ENCODE data around the gene DNAAF9. TPM values are rescaled to one million over a fixed set of nuclear protein-coding genes. Genes with fewer than 3 reads are reported as not detected.

DNAAF9 gene
- total and polyA plus RNA-seq, 2 donors (not counting 1 experiment from before 2014, with no cell fraction given), result 11.7 to 19.2 TPM

GRCh38 chr20:3358676-3359340 is 48.7 kb downstream of the DNAAF9 start:
- Histone ChIP-seq H4K20me1 (ENCODE audit: control insufficient read depth, extremely low read depth, insufficient read depth, low read length) (no peaks in the 10 kb centered on the region), H3K4me1 (ENCODE audit: control insufficient read depth, extremely low read depth, insufficient read depth, low read length) (no peaks in the 10 kb centered on the region)
- TF ChIP-seq EZH2 (IDR thresholded peaks at IDR 0.05; ENCODE audit: low read length, missing control alignments) (no peak), CTCF (conservative IDR thresholded peaks at IDR 0.05 in 1 of 2, IDR thresholded peaks at IDR 0.05 in 1 of 2; ENCODE audit: low read depth in 1 of 2, low read length in 2 of 2) (no peak)

More at GRCh38 chr20:3358676-3359340, 48.7 kb downstream of the DNAAF9 start:
- H3K36me3 ChIP-seq (ENCODE audit: control insufficient read depth, insufficient read depth, low read length), result no peaks in the 10 kb centered on the region
- no peak overlapping the region for H3K9ac ChIP-seq (ENCODE audit: insufficient read depth, low read length)
- no peaks in the 10 kb centered on the region for H3K9me3 ChIP-seq (ENCODE audit: control insufficient read depth, insufficient read depth, low read depth, low read length)
- H3K27ac ChIP-seq (ENCODE audit: insufficient read depth, low read length), result no peak overlapping the region
- H3K27me3 ChIP-seq (ENCODE audit: control insufficient read depth, insufficient read depth, low read length), result no peaks in the 10 kb centered on the region
- no peak overlapping the region for H3K4me3 ChIP-seq (replicated peaks in 1 of 4; ENCODE audit: control extremely low read depth in 1 of 4, insufficient read depth in 1 of 4, low read depth in 3 of 4, low read length in 4 of 4)
- H3K79me2 ChIP-seq (ENCODE audit: control insufficient read depth, insufficient read depth, low read length), result no peaks in the 10 kb centered on the region
- H3K4me2 ChIP-seq (ENCODE audit: extremely low read depth, insufficient read depth, low read length), result no peak overlapping the region
- no peak for DNase-seq (ENCODE audit: low read depth in 2 of 2)
- no peak overlapping the region for H2AFZ ChIP-seq (ENCODE audit: low read length)

Other genes with a start within 250 kb of the DNAAF9 start
- gene FASTKD5, start 247.8 kb downstream of the DNAAF9 start, total RNA-seq, result 9.6 and 10.8 TPM in 2 replicates
- gene FASTKD5, start 247.8 kb downstream of the DNAAF9 start, polyA plus RNA-seq, result 11.9 and 12.8 TPM in 2 replicates
- gene UBOX5, start 247.8 kb downstream of the DNAAF9 start, total RNA-seq, result 2.1 and 3.3 TPM in 2 replicates
- gene UBOX5, start 247.8 kb downstream of the DNAAF9 start, polyA plus RNA-seq, result 3.6 and 3.9 TPM in 2 replicates
- gene LZTS3, start 234.1 kb downstream of the DNAAF9 start, total RNA-seq, result 3.3 and 6.1 TPM in 2 replicates
- gene LZTS3, start 234.1 kb downstream of the DNAAF9 start, polyA plus RNA-seq, result 2.4 and 2.6 TPM in 2 replicates
- 32.9 and 35.5 TPM in 2 replicates for gene DDRGK1, start 203.0 kb downstream of the DNAAF9 start, total RNA-seq
- 37.5 and 42.4 TPM in 2 replicates for gene DDRGK1, start 203.0 kb downstream of the DNAAF9 start, polyA plus RNA-seq
- gene ITPA, start 198.2 kb downstream of the DNAAF9 start, total RNA-seq, result 15.9 and 21.3 TPM in 2 replicates
- gene ITPA, start 198.2 kb downstream of the DNAAF9 start, polyA plus RNA-seq, result 32.2 and 37.8 TPM in 2 replicates
- gene SLC4A11, start 168.5 kb downstream of the DNAAF9 start, total RNA-seq, result 0.51 and 1.7 TPM in 2 replicates
- gene SLC4A11, start 168.5 kb downstream of the DNAAF9 start, polyA plus RNA-seq, result 0.56 and 1.1 TPM in 2 replicates
- gene ATRN, start 63.3 kb upstream of the DNAAF9 start, total RNA-seq, result 24.1 and 30.6 TPM in 2 replicates
- 40.9 and 48.8 TPM in 2 replicates for gene ATRN, start 63.3 kb upstream of the DNAAF9 start, polyA plus RNA-seq